VCaP (cell line): Measurements from ENCODE around the gene EXOC6.

ENCODE experiments used
- H3K27ac ChIP-seq: fragments of 450-650 bp; 2 replicates; pipeline ENCODE4 v1.5.1; 2017
- CTCF ChIP-seq: fragments of 450-650 bp; conservative IDR thresholded peaks from 2 replicates; pipeline ENCODE4 v1.5.1; 2017; ENCODE audit warnings: mild to moderate bottlenecking, moderate library complexity

Gene EXOC6

DNA sequence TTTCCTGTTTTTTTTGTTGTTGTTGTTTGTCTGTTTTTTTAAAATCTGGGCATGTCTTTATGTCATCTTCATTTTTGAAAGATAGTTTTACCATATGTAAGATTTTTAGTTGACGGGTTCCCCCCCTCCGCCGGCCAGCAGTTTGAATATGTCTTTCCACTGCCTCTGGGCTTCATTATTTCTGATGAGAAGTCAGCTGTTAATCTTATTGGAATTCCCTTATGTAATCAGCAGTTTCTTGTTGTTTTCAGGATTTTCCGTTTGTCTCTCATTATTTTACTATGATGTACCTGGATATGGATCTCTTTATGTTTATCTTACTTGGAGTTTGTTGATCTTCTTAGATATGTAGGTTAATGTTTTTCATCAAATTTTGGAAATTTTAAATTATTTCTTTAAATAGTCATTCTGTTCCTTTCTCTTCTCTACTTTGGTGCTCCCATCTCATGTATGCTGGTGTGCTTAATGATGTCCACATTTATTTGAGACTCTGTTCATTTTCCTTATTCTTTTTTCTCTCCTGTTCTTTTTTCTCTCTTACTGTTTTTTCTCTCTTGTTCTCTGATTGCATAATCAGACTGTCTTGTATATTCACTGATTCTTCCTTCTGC lies 9.7 kb downstream of the EXOC6 start:
- no peak for TF ChIP-seq CTCF

GRCh38 chr10:92867235-92867634 lies 18.9 kb downstream of the EXOC6 start:
- no peak overlapping the region for H3K27ac ChIP-seq
- TF ChIP-seq CTCF = no peak

More for the DNA sequence above, 9.7 kb downstream of the EXOC6 start:
- no peak overlapping the region for H3K27ac ChIP-seq

DNA sequence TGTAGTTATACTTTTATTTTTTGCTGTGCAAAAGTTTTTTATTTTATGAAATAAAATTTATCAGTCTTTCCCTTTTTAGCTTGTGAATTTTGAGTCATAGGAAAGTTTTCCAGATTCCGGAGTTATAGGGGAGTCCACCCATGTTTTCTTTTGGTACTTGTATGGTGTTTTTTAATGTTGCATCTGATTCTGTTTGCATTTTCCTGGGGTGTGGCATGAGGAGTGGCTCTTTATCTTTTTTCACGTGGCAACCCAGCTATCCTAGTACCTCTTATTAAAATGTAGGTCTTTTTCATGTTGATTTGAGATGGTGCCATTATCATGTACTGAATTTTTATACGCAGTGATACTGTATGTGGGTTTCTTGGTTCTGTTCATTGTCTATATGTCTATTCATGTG lies 19.7 kb downstream of the EXOC6 start:
- no peak for TF ChIP-seq CTCF
- no peak overlapping the region for H3K27ac ChIP-seq

- no peak for TF ChIP-seq CTCF
- no peak overlapping the region for H3K27ac ChIP-seq
Observed at GRCh38 chr10:92868557-92868956, 20.2 kb downstream of the EXOC6 start.

DNA sequence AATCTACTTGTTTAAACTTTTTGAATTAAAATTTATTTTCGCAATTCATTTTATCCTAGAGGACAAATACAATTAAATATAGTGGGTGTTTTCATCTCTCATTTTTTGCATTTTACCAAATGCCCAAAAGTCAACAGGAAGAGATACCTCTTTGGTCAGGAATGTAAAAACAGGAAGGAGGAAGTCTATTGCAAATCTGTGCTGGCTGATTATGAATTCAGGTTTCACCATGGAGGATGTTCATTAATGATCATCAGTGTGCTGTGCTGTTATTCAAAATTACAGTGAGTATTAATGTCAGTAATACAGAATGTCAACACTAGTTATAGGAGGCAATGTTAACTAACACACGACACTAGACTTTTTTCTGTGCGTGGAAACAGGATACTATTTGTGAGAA lies 24.7 kb downstream of the EXOC6 start:
- no peak overlapping the region for H3K27ac ChIP-seq
- no peak for TF ChIP-seq CTCF

GRCh38 chr10:92876509-92877036 lies 28.3 kb downstream of the EXOC6 start:
- H3K27ac ChIP-seq = no peak overlapping the region
- TF ChIP-seq CTCF = no peak

GRCh38 chr10:92880233-92880861 lies 32.0 kb downstream of the EXOC6 start:
- peak; percentile 75 for TF ChIP-seq CTCF
- H3K27ac ChIP-seq = no peak overlapping the region
